Gastroesophageal sphincter (tissue), 4 donors: Measurements from ENCODE around the gene ST6GALNAC6. TPM values are rescaled to one million over a fixed set of nuclear protein-coding genes. Genes with fewer than 3 reads are reported as not detected.
A peak's percentile ranks its signal among the peaks of the same experiment; 100 is the strongest.

ENCODE experiments used
- ATAC-seq: fragments of 150-250 bp; one replicate; pipeline ENCODE4 v1.9.1; 2016; ENCODE audit warnings: mild to moderate bottlenecking, moderate library complexity
- H3K27ac ChIP-seq, 4 donors: fragments of 200-600 bp; sonication (generic) in 3 of 4; 1 replicate in 3 of 4; 2 replicates in 1 of 4; pipeline ENCODE4 v1.5.1; 2016 to 2019
- H3K27me3 ChIP-seq: fragments of 200-600 bp; sonication (generic); one replicate; pipeline ENCODE4 v1.5.1; 2019
- H3K36me3 ChIP-seq, 2 donors: fragments of 200-600 bp; sonication (generic); one replicate each; pipeline ENCODE4 v1.5.1; 2019; ENCODE audit warnings: control low read depth in 1 of 2
- H3K4me1 ChIP-seq, 3 donors: fragments of 200-600 bp; sonication (generic); 1 replicate in 2 of 3; 2 replicates in 1 of 3; pipeline ENCODE4 v1.5.1; 2016 to 2019; ENCODE audit warnings: control low read depth in 2 of 3
- H3K4me3 ChIP-seq, 2 donors: fragments of 200-600 bp; sonication (generic); one replicate each; pipeline ENCODE4 v1.5.1; 2019; ENCODE audit warnings: mild to moderate bottlenecking in 1 of 2, moderate library complexity in 1 of 2
- H3K9me3 ChIP-seq, 3 donors: fragments of 200-600 bp; sonication (generic); one replicate each; pipeline ENCODE4 v1.5.1; 2017 to 2019; ENCODE audit warnings: control low read depth in 2 of 3
- CTCF ChIP-seq, 4 experiments: fragments of 200-600 bp in 2 of 4; fragments of 450-650 bp in 2 of 4; sonication (generic) in 1 of 4; IDR thresholded peaks; one replicate each; pipeline ENCODE4 v1.5.1; 2017 to 2019; ENCODE audit warnings: antibody characterized with exemption in 4 of 4, mild to moderate bottlenecking in 2 of 4, moderate library complexity in 2 of 4
- EP300 ChIP-seq: sonication (generic); formaldehyde crosslinking; IDR thresholded peaks from one replicate; pipeline ENCODE4 v1.6.1; 2017; ENCODE audit warnings: antibody characterized with exemption, mild to moderate bottlenecking
- POLR2A ChIP-seq, 2 donors: fragments of 450-650 bp; IDR thresholded peaks; one replicate each; pipeline ENCODE4 v1.6.1; 2017; ENCODE audit warnings: antibody characterized with exemption in 2 of 2, mild to moderate bottlenecking in 2 of 2, moderate library complexity in 1 of 2
- POLR2AphosphoS5 ChIP-seq: sonication (generic); formaldehyde crosslinking; IDR thresholded peaks from one replicate; pipeline ENCODE4 v1.6.1; 2017; ENCODE audit warnings: antibody characterized with exemption
- WGBS, 2 donors: methylation state at CpG; one replicate each; pipeline ENCODE4 v1.1.5; 2018; ENCODE audit warnings: low coverage in 1 of 2; 5-methylcytosine and 5-hydroxymethylcytosine counted together
- total RNA-seq, 4 donors: library from RNA; depleted of rRNA; stranded (reverse); fragments of >200 nt; gene quantifications; one replicate each; pipeline ENCODE4 v1.1.0, GENCODE V29; 2016

Gene ST6GALNAC6
- total RNA-seq, 4 donors from 2014 or later = 112 to 146 (median 132) TPM

- Histone ChIP-seq H3K9me3 (no peaks in the 10 kb centered on the region), H3K36me3 (peaks cover 0 to 7% of the 10 kb centered on the region in 2 donors), H3K27me3 (no peaks in the 10 kb centered on the region), H3K27ac (peak overlapping the region in 3 of 4 donors; percentile 90 to 91 (median 90)), H3K4me1 (peaks cover 0 to 60% (median 45%) of the 10 kb centered on the region in 3 donors), H3K4me3 (peak overlapping the region; percentile 31 to 76)
- no peak for ATAC-seq
- 36% methylated on average over 6 of the region's 18 CpGs; no CpG with 5 or more reads in 1 of the 2 donors for WGBS, 2 donors
- TF ChIP-seq EP300 (no peak), POLR2A (IDR thresholded peaks at IDR 0.05) (no peak), POLR2AphosphoS5 (no peak), CTCF (IDR thresholded peaks at IDR 0.05) (no peak)
Measured at GRCh38 chr9:127878001-127878651, 21.3 kb downstream of the ST6GALNAC6 start.

GRCh38 chr9:127877566-127877998, 21.8 kb downstream of the ST6GALNAC6 start, which contains the start of gene AK1:
Gene AK1, minus strand, starts transcription at chr9:127877675. Its CDS starts 3,058 bp downstream, at chr9:127874617.
- WGBS, 2 donors = 0 to 2% methylated on average over 1 to 8 of the region's 44 CpGs
- Histone ChIP-seq H3K27me3 (no peaks in the 10 kb centered on the region), H3K4me3 (peak within 1 kb of the TSS; percentile 31 to 76), H3K36me3 (peaks cover 0 to 7% of the 10 kb centered on the region in 2 donors), H3K9me3 (no peaks in the 10 kb centered on the region), H3K4me1 (peaks cover 0 to 59% (median 45%) of the 10 kb centered on the region in 3 donors), H3K27ac (peak within 1 kb of the TSS in 3 of 4 donors; percentile 90 to 91 (median 90))
- TF ChIP-seq POLR2AphosphoS5 = peak; percentile 66
- TF ChIP-seq CTCF (IDR thresholded peaks at IDR 0.05) = no peak
- peak in 1 of 2 donors; percentile 35 for TF ChIP-seq POLR2A (IDR thresholded peaks at IDR 0.05)
- TF ChIP-seq EP300 = no peak
- ATAC-seq = peak; percentile 79

DNA sequence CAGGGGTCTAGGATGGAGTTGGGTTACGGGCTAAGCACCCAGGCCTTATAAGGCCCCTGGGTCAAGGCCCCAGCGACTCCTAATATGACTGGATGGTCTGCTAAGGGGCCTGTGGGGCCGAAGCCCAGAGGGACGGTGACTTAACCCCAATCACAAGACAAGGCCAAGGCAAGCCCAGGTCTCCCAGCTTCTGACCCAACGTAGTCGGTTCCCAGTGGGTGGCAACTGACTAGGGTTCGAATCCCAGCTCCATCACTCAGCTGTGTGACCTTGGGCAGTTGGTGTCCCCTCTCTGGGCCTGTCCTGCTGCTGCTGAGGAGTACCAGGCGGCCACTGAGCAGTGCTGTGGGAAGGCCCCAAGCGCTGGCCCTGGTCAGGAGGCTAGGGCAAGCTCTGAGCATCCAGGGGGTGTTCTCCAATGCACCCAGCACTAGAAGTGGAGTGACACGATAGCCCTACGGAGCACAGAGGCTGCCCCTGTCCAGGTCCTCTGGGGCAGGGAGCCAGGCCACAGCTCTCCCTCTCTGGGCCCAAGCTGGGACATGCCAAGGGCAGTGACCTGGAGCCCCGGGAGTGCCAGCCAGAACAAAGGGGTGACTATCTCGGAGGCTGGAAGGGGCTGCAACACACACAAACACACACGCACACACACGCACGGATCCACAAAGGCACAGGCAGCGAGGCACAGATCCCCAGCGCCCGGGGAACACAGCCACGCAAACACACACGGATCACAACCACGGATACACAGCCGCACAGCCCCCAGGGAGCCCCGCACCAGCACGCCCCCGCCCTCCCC, 22.4 kb downstream of the ST6GALNAC6 start:
- no peak for TF ChIP-seq EP300
- TF ChIP-seq POLR2A (IDR thresholded peaks at IDR 0.05) = no peak
- no peak for TF ChIP-seq CTCF (IDR thresholded peaks at IDR 0.05)
- no peak for TF ChIP-seq POLR2AphosphoS5
- no peaks in the 10 kb centered on the region for H3K27me3 ChIP-seq
- H3K27ac ChIP-seq = peak overlapping the region in 3 of 4 donors; percentile 90 to 91 (median 90)
- H3K4me3 ChIP-seq = peak overlapping the region; percentile 31 to 76
- peaks cover 0 to 14% of the 10 kb centered on the region in 2 donors for H3K36me3 ChIP-seq
- H3K9me3 ChIP-seq = no peaks in the 10 kb centered on the region
- peaks cover 0 to 59% (median 45%) of the 10 kb centered on the region in 3 donors for H3K4me1 ChIP-seq
- ATAC-seq = peak; percentile 26
- WGBS, 2 donors = no CpG with 5 or more reads among the region's 26 CpGs

- peaks cover 0 to 59% (median 45%) of the 10 kb centered on the region in 3 donors for H3K4me1 ChIP-seq
- ATAC-seq = no peak
- TF ChIP-seq POLR2AphosphoS5 = no peak
- TF ChIP-seq EP300 = no peak
- H3K36me3 ChIP-seq = peaks cover 0 to 21% of the 10 kb centered on the region in 2 donors
- no peaks in the 10 kb centered on the region for H3K9me3 ChIP-seq
- peak overlapping the region in 3 of 4 donors; percentile 90 to 91 (median 90) for H3K27ac ChIP-seq
- peak overlapping the region in 1 of 2 donors; percentile 76 for H3K4me3 ChIP-seq
- H3K27me3 ChIP-seq = no peaks in the 10 kb centered on the region
- no CpG with 5 or more reads among the region's 14 CpGs for WGBS, 2 donors
Measured at GRCh38 chr9:127876026-127876763, 23.2 kb downstream of the ST6GALNAC6 start.
